Amniotic stem cell (primary cell): Measurements from ENCODE around the gene TXNRD1.
"Not testable (repeated sequence)": the region's sequence is repeated elsewhere in the genome, so short reads cannot be mapped to it uniquely, and the experiment has no call there.

Source experiments
- DNase-seq: peaks from one replicate; lab custom pipeline; 2025; lab: John Stamatoyannopoulos, UW

TXNRD1 gene

DNA sequence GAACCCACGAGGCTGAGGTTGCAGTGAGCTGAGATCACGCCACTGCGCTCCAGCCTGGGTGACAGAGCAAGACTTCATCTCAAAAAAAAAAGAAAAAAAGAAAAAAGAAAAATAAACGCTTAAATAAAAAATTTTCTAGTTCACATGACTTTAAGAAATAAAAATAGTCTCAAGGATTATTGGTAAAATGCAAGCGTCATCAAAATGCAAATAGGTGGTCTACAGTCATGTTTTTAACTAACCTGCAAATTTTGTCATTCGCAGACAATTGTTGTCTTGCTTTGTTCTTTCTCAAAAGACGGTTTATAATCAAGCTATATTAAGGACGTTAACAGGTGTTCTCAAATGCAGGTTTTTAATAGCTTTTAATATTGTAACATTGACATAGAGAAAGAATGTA is 22.4 kb downstream of the TXNRD1 start:
- no peak for DNase-seq

DNA sequence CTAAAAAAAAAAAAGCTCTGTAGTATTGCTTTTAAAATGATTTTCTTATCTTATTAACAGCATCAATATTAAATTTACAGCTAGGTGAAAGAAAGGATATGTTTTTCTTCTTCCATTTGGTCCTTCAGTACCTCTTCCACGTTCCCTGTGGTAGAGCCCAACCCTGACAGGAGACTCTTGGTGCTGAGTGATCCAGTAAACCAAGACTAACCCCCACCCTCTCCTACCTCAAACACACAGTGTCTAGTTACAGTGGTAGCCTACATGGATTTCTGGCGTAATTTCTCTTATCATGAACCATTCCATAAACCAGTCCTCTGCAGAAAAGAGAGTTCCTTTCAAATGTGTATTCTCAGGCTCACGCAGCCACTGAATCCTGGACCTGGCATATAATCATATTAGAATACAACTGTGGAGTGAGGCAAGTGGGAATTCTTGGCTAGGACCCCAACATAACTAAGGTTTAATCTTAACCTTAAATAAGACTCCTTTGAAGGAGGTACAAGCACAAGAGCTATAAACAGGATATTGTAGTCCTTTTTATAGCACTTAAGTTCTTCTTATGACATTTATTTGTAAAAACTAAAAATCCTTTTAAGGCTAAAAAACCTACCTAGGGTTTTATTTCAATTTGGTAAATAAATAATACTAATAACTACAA is 27.1 kb downstream of the TXNRD1 start:
- no peak for DNase-seq

DNA sequence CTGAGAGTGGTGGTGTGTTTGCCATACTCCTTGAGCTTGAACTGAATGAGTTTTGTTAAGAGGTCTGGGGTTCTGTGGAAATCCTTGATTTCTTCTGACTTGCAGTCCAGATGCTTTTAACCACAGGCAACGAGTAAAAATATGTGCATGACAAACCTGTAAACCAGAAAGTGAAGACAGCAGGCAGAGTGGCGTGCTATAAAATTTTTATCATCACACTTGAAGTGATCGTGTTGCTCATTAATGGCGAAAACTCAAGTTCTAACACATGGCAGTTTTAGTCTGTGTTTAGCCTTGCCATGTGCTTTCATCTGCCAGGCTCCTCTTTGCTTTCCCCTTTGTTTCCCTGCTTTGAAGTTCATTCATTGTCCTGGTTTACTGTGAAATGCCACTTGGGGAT is 28.0 kb downstream of the TXNRD1 start:
- DNase-seq = no peak

DNA sequence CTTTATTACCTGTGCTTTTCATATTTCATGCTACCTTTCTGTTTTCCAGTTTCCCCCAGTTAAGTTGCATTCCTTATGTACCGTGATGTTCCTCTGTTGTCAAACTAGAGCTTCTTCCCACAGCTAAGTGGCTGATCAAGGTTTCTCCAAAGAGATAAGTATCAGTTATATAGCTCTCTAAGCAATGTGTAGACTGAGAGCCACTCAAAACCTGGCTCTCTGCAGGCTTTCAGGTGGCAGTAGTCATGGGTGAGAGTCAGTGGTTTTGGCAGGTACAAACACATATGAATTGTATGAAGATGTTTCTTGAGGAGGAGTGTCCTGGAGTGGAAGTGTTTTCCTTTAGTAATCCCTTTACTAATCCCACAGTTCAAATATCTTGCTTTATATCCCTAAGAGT is 28.4 kb downstream of the TXNRD1 start:
- DNase-seq = no peak

DNA sequence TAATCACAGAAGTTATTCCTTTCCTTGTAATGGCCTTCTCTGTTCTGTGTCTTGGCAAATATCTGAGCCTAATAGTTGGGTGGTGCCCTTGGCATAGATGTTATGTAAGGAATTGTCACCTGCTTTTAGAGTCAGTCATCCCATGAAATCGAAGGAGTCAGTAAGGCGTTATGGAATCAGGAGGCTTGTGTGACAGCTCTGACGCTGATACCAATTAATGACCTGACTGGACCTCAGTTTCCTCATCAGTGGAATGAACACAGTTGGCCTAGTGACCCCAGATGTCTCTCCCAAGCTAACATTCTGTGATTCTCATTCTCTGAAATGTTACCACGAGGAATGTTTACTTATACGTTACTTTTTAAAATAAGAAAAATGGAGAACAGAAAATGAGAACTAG is 32.1 kb downstream of the TXNRD1 start:
- DNase-seq = no peak

DNA sequence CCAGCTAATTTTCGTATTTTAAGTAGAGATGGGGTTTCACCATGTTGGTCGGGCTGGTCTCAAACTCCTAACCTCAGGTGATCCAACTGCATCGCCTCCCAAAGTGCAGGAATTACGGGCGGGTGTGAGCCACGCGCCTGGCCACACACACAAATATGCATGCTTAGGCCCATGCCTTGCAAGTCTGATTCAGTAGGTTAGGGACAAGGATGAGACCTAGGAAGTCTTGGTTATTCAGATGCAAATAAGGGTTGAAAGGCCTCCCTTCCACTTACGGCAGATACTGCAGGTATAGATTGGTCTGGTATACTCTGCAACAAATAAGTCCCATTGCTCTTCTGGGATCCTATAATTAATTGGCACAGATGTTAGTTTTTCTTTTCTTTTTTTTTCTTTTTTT is 32.9 kb downstream of the TXNRD1 start:
- no peak for DNase-seq

DNA sequence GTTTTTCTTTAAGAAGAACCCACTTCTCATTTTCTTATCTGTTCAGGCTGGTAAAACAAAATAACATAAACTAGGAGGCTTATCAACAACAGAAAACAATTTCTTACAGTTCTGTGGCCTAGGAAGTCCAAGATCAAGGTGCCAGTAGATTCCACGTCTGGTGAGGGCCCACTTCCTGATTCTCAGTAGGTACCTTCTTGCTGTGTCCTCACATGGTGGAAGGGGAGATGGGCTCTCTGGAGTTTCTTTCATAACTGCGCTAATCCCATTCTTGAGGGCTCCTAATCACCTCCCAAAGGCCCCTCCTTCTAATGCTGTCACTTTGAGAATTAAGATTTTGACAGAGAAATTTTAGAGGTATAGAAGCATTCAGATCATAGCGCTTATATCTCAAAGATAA is 33.4 kb downstream of the TXNRD1 start:
- no peak for DNase-seq

DNA sequence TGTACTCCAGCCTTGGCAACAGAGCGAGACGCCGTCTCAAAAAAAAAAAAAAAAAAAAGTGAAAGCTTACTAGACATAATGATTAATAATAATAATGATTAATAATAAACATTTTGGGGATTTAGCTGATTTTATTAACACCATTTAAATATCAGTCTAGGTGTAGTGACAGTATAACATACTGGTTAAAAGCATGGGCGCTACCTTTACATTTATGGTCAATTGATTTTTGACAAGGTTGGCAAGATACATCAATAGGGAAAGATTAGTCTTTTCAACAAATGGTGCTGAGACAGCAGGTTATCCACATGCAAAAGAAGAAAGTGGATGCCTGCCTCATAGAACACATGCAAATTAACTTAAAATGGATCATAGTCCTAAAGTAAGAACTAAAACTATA is 34.3 kb downstream of the TXNRD1 start:
- DNase-seq = no peak

DNA sequence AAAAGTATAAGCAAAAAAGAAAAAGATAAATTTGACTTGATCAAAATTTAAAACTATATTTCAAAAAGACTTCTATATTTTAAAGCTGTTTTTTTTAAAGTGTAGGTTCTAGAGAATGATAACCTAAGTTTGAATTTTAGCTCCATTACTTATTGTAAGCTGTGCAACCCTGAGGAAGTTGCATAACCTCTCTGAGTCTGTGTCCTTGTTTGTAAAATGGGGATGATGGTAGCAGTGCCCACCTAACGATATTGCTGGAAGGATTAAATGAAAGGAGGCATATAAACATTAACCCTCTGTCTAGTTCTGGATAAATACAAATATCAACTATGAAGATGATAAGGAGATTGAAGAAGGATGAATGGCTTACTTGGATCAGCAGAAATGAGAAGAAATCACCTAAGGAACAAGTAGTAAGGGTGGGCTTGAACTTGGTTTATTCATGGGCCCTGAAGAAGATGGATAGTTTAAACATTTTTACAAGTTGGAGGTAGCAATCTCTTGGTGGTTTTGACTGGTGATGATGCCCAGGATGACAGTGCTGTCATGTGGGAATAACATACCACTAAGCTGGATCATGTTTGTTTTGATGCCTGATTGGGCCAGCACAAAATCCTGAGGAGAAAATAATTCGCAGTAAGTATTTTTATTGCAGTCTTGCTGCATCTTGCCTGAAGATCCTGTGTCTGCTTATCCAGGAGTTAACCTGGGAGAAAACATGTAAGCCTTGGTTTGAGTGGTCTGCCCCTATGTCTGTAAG is 35.0 kb downstream of the TXNRD1 start:
- no peak for DNase-seq

DNA sequence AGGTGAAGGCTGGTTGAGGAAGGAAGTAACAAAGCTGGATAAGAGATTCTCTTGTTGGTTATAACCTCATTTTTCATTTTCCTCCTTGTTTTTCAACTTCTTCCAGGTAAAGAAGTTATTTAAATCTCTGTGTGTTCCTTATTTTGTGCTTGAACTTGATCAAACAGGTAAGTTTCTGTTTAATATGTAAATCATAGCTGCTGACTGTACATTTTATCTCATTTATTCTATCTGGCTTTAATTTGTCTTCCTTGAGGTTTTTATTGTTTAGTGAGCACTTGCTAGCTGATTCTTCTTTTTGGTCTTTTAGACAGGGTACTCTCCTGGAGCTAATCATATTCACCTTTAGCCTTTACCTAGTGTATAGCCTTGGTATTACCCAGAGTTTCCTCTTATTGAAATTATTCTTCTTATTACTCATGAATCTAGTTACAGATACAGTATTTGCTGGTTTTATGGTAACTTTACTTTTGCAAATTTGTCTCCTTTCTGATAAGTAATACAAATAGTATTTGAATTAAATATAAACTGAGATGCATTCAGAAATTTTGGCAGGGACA is 42.4 kb downstream of the TXNRD1 start:
- no peak for DNase-seq

DNA sequence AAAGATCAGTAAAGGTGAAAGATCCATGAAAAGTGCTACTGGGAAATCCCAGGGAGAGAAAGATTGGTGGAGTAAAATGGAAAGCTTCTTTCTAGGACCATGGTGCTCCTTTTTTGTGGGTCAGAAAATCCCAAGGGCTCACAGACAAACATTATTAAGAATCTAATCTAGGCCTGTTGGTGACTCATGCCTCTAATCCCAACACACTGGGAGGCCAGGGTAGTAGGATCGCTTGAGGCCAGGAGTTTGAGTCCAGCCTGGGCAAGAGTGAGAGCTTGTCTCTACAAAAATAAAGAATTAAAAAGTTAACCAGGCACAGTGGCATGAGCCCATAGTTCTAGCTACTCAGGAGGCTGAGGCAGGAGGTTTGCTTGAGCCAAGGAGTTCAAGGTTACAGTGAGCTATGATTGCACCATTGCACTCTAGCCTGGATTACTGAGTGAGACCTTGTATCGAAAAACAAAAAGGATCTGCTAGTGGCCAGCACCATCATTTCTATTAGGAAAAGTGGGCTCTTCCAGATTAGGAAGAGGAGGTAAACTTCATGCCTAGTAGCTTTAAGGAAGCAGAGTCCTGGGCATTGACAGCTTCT is 43.0 kb downstream of the TXNRD1 start:
- no peak for DNase-seq

DNA sequence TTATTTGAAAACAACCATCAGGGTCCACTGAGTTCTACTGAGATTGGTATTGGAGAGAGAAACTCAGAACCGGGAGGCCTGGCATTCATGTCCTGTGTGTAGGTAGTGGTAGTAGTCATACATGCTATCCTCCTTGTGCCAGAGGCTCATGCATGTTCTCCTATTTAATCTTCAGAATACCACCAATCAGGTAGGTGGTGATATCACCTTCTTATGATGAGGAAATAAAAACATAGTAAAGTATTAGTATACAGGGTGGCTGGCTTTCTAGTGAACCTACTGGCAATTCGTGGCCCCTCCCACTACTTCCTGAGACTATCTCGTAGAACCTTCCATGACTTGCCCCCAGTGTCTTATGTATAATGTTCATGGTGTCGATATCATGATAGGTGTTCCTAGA is 47.4 kb downstream of the TXNRD1 start:
- no peak for DNase-seq

DNA sequence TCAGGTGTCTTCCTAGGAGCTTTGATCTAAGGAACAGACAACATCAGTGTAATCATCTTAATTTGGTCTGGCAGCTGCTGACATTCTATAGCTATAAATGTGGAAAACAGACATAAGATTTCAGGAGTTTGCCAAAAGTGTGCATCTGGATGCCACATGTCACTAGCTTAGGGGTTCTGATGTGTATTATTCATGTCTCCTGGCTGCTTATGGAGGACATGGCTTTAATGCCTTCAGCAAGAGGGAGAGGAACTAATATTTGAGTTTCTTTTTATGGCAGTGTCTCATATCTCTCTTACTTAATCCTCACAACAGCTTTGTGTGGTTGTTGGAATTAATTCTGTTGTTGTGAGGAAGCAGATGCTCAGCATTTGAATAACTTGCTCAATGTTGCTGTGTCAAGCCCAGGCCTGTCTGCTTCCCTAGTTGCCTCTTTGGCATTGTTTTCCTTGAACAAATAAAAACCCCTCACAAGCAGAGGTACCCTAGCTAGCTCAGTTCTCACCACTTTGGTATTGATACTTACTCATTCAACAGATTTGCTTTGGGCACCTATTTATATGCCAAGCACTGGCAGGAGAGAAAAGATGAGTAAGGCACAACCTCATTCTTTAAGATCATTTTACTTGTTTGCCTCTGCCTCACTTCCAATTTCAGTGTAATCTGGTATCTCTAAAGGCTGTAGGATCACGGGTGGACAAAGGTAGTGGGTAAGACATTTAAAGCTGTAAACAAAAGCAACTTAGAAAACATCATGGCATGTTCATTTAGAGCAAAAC is 48.2 kb downstream of the TXNRD1 start:
- no peak for DNase-seq

DNA sequence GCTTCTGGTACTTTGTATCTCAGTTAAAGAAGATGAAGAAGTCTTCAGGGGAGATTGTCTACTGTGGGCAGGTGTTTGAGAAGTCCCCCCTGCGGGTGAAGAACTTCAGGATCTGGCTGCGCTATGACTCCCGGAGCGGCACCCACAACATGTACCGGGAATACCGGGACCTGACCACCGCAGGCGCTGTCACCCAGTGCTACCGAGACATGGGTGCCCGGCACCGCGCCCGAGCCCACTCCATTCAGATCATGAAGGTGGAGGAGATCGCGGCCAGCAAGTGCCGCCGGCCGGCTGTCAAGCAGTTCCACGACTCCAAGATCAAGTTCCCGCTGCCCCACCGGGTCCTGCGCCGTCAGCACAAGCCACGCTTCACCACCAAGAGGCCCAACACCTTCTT is 49.9 kb downstream of the TXNRD1 start:
- DNase-seq = not testable (repeated sequence)

DNA sequence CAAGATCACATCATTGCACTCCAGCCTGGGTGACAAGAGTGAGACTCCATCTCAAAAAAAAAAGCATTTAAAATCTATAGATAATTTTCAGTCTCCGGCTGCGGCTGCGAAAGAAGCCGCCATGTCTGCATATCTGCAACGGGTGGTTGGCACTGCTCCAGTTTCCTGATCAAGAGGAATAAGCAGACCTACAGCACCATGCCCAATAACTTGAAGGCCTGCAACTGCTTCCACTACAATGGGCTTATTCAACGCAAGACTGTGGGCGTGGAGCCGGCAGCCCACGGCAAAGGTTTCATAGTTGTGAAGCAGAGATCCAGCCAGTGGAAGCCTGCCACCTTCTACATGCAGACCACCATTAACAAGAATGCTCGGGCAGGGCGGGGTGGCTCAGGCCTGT is 57.4 kb downstream of the TXNRD1 start:
- no peak for DNase-seq

DNA sequence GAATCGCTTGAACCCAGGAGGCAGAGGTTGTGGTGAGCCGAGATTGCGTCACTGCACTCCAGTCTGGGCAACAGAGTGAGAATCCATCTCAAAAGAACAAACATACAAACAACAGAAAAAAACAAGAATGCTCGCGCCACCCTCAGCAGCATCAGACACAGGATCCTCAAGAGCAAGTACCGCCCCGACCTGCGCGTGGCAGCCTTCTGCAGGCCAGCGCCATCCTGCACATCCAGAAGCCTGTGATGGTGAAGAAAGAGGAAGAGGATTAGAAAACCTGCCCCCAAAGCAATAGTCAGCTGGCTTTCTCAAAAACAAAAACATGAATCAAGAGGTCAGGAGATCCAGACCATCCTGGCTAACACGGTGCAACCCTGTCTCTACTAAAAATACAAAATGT is 57.9 kb downstream of the TXNRD1 start:
- DNase-seq = no peak

DNA sequence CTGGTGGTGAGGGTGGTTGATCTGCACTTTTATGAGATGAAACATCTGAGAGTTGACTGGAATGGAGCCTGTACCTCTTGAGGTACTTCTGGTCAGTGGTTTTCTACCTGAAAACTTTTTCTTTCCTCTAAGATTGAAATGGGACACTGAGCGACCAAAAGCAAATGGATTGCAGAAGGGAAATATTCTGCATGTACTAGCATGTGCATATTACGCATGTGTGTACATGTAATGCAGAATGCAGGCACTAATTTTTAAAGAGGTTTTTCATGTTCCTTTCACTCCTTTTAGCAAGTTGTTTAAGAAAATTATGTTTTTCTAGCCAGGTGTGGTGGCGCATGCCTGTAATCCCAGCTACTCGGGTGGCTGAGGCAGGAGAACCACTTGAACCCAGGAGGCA is 59.2 kb downstream of the TXNRD1 start:
- DNase-seq = no peak

DNA sequence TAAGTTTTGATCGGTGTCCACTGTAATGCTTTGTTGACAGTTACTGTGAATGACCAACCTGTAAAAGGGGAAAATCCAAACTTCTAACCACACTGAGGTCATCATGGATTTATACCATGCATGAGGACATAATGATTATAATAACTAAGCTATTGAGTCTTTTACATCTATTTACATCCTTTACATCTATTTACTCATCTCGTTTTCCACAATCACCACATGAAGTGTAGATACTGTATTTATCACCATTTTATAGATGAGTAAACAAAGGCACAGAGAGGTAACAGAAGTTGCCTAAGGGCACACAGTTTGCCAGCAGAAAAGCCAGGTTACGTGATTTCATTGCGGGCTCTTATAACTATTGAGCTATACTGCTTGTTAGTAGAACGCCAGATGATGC is 60.1 kb downstream of the TXNRD1 start:
- no peak for DNase-seq

DNA sequence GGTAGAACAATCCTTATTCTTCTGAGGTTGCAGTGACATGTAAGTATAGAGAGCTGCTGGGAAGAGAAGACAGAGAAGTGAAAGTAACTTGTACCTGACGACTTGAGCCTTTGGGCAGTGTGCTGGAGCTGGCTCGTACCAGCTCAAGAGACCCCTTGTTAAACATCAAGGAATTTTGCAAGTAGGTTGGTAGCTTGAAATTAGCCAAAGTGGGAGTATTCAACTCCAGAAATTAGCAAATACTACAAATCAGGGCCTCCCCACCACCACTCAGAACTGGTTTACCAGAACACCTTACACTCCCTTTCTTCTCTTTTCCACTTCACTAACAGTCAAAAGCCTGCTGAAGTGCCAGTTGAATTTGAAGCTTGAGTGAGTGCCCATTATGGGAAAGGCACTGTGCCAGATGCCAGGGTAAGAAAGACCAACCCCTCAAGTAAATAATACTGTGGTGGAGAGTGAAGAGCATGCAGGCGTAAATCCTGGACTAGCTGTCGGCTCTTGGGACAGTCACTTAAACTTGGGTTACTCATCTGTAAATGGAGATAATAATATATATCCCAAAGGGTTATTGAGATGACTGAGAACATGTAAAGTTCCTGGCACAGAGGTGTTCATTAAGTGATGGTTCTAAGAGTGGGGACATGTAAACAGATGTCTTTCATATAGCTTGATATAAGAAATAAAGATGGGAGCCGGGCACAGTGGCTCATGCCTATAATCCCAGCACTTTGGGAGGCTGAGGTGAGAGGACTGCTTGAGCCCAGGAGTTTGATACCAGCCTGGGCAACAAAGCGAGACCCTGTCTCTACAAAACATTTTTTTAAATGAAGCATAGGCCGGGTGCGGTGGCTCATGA is 60.9 kb downstream of the TXNRD1 start:
- DNase-seq = no peak

DNA sequence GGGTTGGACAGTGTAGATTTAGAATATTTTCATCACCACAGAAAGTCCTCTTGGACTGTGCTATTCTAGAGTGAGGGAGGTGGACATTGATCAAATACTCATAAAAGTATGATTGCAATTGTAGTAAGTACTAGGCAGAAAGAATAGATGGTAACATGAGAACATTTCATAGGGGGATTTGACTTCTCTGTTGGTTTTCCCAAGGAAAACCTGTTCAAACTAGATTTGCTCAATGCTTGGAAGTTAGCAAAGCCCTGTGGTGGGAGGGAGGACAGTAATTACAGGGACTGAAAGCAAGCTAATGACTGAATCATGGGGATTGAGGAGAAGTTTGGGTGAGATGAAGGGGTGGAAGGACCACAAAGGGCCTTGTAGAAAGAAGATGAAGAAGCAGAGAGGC is 63.6 kb downstream of the TXNRD1 start:
- no peak for DNase-seq

DNA sequence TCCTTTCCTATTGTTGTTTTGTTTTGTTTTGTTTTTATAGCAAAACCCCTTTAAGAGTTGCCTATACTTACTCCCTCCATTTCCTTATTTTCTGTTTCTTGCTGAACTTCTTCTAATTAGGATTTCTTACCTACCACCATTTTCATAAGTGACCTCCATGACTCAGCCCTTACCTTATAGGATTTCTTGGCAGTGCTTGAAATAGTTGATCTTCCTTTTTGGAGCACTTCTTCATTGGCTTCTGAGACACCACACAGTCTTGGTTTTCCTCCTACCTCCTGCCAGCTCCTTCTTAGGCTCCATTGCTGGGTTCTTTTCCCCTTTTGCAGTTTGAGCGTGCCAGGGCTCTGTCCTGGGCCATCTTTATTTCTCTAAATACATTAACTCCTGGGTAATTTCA is 64.5 kb downstream of the TXNRD1 start:
- DNase-seq = no peak
